HG03103 (cell line): ENCODE results near the gene HCK.

Experiments used
- ATAC-seq: cut with Tn5 transposase; IDR thresholded peaks from one replicate; pipeline ENCODE4 v1.9.1; 2021; ENCODE audit warnings: low read depth; ENCODE audit not compliant: unreplicated experiment

HCK gene

GRCh38 chr20:32057656-32058184 is 5.7 kb downstream of the HCK start:
- no peak for ATAC-seq

- ATAC-seq, result no peak
Observed at GRCh38 chr20:32059189-32059588, 7.1 kb downstream of the HCK start.

- ATAC-seq, result no peak
Observed at GRCh38 chr20:32062776-32063170, 10.7 kb downstream of the HCK start.

GRCh38 chr20:32063695-32064094 is 11.7 kb downstream of the HCK start:
- no peak for ATAC-seq

- ATAC-seq, result no peak
Observed at GRCh38 chr20:32064667-32065066, 12.6 kb downstream of the HCK start.

- no peak for ATAC-seq
Observed at GRCh38 chr20:32067234-32067821, 15.3 kb downstream of the HCK start.

GRCh38 chr20:32068174-32068573 is 16.1 kb downstream of the HCK start:
- no peak for ATAC-seq

- ATAC-seq, result no peak
Observed at GRCh38 chr20:32069711-32070110, 17.7 kb downstream of the HCK start.

- no peak for ATAC-seq
Observed at GRCh38 chr20:32070282-32070681, 18.2 kb downstream of the HCK start.

GRCh38 chr20:32070690-32071213 is 18.7 kb downstream of the HCK start:
- ATAC-seq, result no peak

GRCh38 chr20:32071395-32072167 is 19.5 kb downstream of the HCK start:
- ATAC-seq, result no peak

- ATAC-seq, result no peak
Observed at GRCh38 chr20:32072168-32072750, 20.2 kb downstream of the HCK start.

GRCh38 chr20:32075534-32075933 is 23.5 kb downstream of the HCK start:
- ATAC-seq, result no peak

GRCh38 chr20:32077190-32077589 is 25.1 kb downstream of the HCK start:
- ATAC-seq, result no peak

- no peak for ATAC-seq
Observed at GRCh38 chr20:32078322-32078721, 26.3 kb downstream of the HCK start.

GRCh38 chr20:32078791-32079190 is 26.7 kb downstream of the HCK start:
- no peak for ATAC-seq

- ATAC-seq, result no peak
Observed at GRCh38 chr20:32079655-32080109, 27.6 kb downstream of the HCK start.

- no peak for ATAC-seq
Observed at GRCh38 chr20:32080783-32081182, 28.7 kb downstream of the HCK start.

- ATAC-seq, result no peak
Observed at GRCh38 chr20:32083469-32083868, 31.4 kb downstream of the HCK start.

GRCh38 chr20:32087070-32087469 is 35.0 kb downstream of the HCK start:
- no peak for ATAC-seq

- ATAC-seq, result no peak
Observed at GRCh38 chr20:32088759-32089158, 36.7 kb downstream of the HCK start.
